Smooth muscle cell of trachea (primary cell): ENCODE measurements around the gene PSMB3. TPM values are rescaled to one million over a fixed set of nuclear protein-coding genes. Genes with fewer than 3 reads are reported as not detected.

ENCODE experiments used
- total RNA-seq: library from RNA; depleted of rRNA; stranded (reverse); fragments of >200 nt; gene quantifications from 2 replicates; pipeline ENCODE4 v1.2.1, GENCODE V29; 2014

The PSMB3 gene
- total RNA-seq = 124 and 348 TPM in 2 replicates

GRCh38 chr17:38752308-38753070 lies at the start of gene PSMB3:
TSS of gene PSMB3 (plus strand) at chr17:38752741. CDS start at chr17:38752827, 86 bp downstream.

GRCh38 chr17:38704606-38705522 lies 47.7 kb upstream of the PSMB3 start, which contains the start of gene MLLT6:
TSS of gene MLLT6 (plus strand) at chr17:38705273. CDS start at chr17:38705633, 360 bp downstream.

GRCh38 chr17:38729886-38730525 lies 22.5 kb upstream of the PSMB3 start, which contains the start of gene CISD3:
TSS of gene CISD3 (plus strand) at chr17:38730341. CDS start at chr17:38730359, 18 bp downstream.

GRCh38 chr17:38748149-38748891 lies 4.2 kb upstream of the PSMB3 start, which contains the start of gene PCGF2:
TSS of gene PCGF2 (minus strand) at chr17:38748336. CDS start at chr17:38740402, 7,934 bp downstream.

GRCh38 chr17:38799501-38800236 lies 47.1 kb downstream of the PSMB3 start, which contains the start of gene PIP4K2B:
TSS of gene PIP4K2B (minus strand) at chr17:38799556. CDS start at chr17:38799424, 132 bp downstream.

Other genes starting within 250 kb of the PSMB3 start
- under 0.01 and 0.17 TPM in 2 replicates for gene SRCIN1, start 146.8 kb upstream of the PSMB3 start, total RNA-seq
- 0.44 and 0.99 TPM in 2 replicates for gene EPOP, start 77.8 kb upstream of the PSMB3 start, total RNA-seq
- gene MLLT6, start 47.5 kb upstream of the PSMB3 start, total RNA-seq = 23.7 and 27.6 TPM in 2 replicates
- 3.8 and 6.9 TPM in 2 replicates for gene CISD3, start 22.4 kb upstream of the PSMB3 start, total RNA-seq
- 2.3 and 4.4 TPM in 2 replicates for gene PCGF2, start 4.4 kb upstream of the PSMB3 start, total RNA-seq
- gene PIP4K2B, start 46.8 kb downstream of the PSMB3 start, total RNA-seq = 73.9 and 99.1 TPM in 2 replicates
- gene CWC25, start 72.6 kb downstream of the PSMB3 start, total RNA-seq = 8.4 and 10.9 TPM in 2 replicates
- 843 and 1,287 TPM in 2 replicates for gene RPL23, start 101.0 kb downstream of the PSMB3 start, total RNA-seq
- 186 and 207 TPM in 2 replicates for gene LASP1, start 117.3 kb downstream of the PSMB3 start, total RNA-seq
- gene FBXO47, start 214.7 kb downstream of the PSMB3 start, total RNA-seq = under 0.01 TPM in 1 of 2 replicates, not detected in the other